ENCODE results near the gene UROC1. TPM values are rescaled to one million over a fixed set of nuclear protein-coding genes. Genes with fewer than 3 reads are reported as not detected.

UROC1 gene
- total and polyA plus RNA-seq, 2 of the 13 experiments (the other 11 are each of a cell fraction or from before 2014, with no cell fraction given) = 0.71 to 1.3 TPM

GRCh38 chr3:126516936-126517290, 660 bp downstream of the UROC1 start (continued):
- TF ChIP-seq ZNF646 (CRISPR knock-in tag; IDR thresholded peaks at IDR 0.05) (no peak), GATAD2A (CRISPR knock-in tag; IDR thresholded peaks at IDR 0.05) (no peak), ZNF430 (CRISPR knock-in tag; IDR thresholded peaks at IDR 0.05) (no peak), YEATS4 (CRISPR knock-in tag; IDR thresholded peaks at IDR 0.05; ENCODE audit: borderline replicate concordance) (no peak), RORA (CRISPR knock-in tag; IDR thresholded peaks at IDR 0.05) (no peak)

- H4K20me1 ChIP-seq (ENCODE audit: insufficient read depth, low read length) = no peaks in the 10 kb centered on the region
- intact Hi-C loops (cut with micrococcal nuclease; ENCODE audit: unreplicated experiment) (loop anchor here (5.0 kb wide), 1 partner anchor 34 kb away; no protein-coding TSS in a partner anchor), in situ Hi-C loops (cut with HindIII; ENCODE audit: extremely low pct_ligation_motif_present, low pct_unique_long_range_greater_than_20kb) (no loop called here)
- 0 out of 2 replicates have a peak overlapping the region, but pooled peaks have one; percentile 52 for H3K9ac ChIP-seq (ENCODE audit: insufficient read depth, low read depth, low read length)
- peak overlapping the region; percentile 76 for H3K27ac ChIP-seq (ENCODE audit: extremely low read length, insufficient read depth, low read length)
- peak overlapping the region; percentile 94 for H3K4me2 ChIP-seq (ENCODE audit: low read depth, low read length)
- H2AFZ ChIP-seq (ENCODE audit: low read length) = no peak overlapping the region
- H3K4me3 ChIP-seq (replicated peaks in 1 of 3; ENCODE audit: insufficient read depth in 1 of 3, low read depth in 2 of 3, low read length in 3 of 3) = peak overlapping the region; percentile 54 to 73 (median 61); a peak in 3 of 6 replicates
- 61% methylated on average over 6 of the region's 6 CpGs for WGBS (ENCODE audit: low lambda C conversion rate)
- DNase-seq (ENCODE audit: low spot score) (no peak), ATAC-seq (no peak), FAIRE-seq (no peak)
- TF ChIP-seq HCFC1 (IDR thresholded peaks at IDR 0.05; ENCODE audit: low read depth, low read length) (no peak), ZNF234 (CRISPR knock-in tag; conservative IDR thresholded peaks at IDR 0.05) (0 out of 2 replicates have a peak, but pooled peaks have one; percentile 18), JUNB (CRISPR knock-in tag; IDR thresholded peaks at IDR 0.05; ENCODE audit: borderline replicate concordance) (no peak), YY1 (IDR thresholded peaks at IDR 0.05; ENCODE audit: insufficient read depth, insufficient replicate concordance, low read depth, low read length) (peak; percentile 19), TRIM22 (IDR thresholded peaks at IDR 0.05) (no peak)
- CTCF ChIA-PET (ENCODE audit: low intra/inter-chr PET ratio, low total read pairs) = no interaction called here
- H3K27me3 ChIP-seq (ENCODE audit: control insufficient read depth in 1 of 2, insufficient read depth in 2 of 2, low read length in 2 of 2) = no peaks in the 10 kb centered on the region
- H3K79me2 ChIP-seq (ENCODE audit: insufficient read depth, low read length) = no peaks in the 10 kb centered on the region
- peaks cover 50% of the 10 kb centered on the region for H3K4me1 ChIP-seq (ENCODE audit: insufficient read depth, low read length)
- POLR2A ChIA-PET = interaction anchor here (3.5 kb wide), 1 partner anchor 12 kb away, joined by 53 read pairs; no protein-coding TSS in a partner anchor
- no peaks in the 10 kb centered on the region for H3K36me3 ChIP-seq (replicated peaks in 1 of 2; ENCODE audit: control insufficient read depth in 1 of 2, insufficient read depth in 2 of 2, low read length in 2 of 2)
- H3K9me3 ChIP-seq (ENCODE audit: low read length) = no peaks in the 10 kb centered on the region
- no TSS peak for BruUV-seq (replicated peaks)
Measured at GRCh38 chr3:126516152-126516935, 1.2 kb downstream of the UROC1 start.
